Testis (tissue), 3 donors: ENCODE data around the gene SMARCB1. TPM values are rescaled to one million over a fixed set of nuclear protein-coding genes. Genes with fewer than 3 reads are reported as not detected.

Experiments used
- DNase-seq: peaks from one replicate; pipeline ENCODE4 v3.0.0-alpha.2; 2019
- H3K27ac ChIP-seq, 2 donors: fragments of 200-600 bp; sonication (generic); one replicate each; pipeline ENCODE4 v1.5.1; 2019
- H3K27me3 ChIP-seq: fragments of 200-600 bp; sonication (generic); one replicate; pipeline ENCODE4 v1.5.1; 2019
- H3K36me3 ChIP-seq: fragments of 200-600 bp; sonication (generic); one replicate; pipeline ENCODE4 v1.5.1; 2017; ENCODE audit warnings: low read depth; ENCODE audit errors: missing control alignments
- H3K4me1 ChIP-seq: fragments of 200-600 bp; sonication (generic); one replicate; pipeline ENCODE4 v1.5.1; 2019
- H3K4me3 ChIP-seq, 2 donors: fragments of 200-600 bp; sonication (generic); one replicate each; pipeline ENCODE4 v1.5.1; 2017 to 2019
- H3K9me3 ChIP-seq: fragments of 200-600 bp; sonication (generic); one replicate; pipeline ENCODE4 v1.5.1; 2017
- POLR2A ChIP-seq: fragments of 450-650 bp; IDR thresholded peaks from one replicate; pipeline ENCODE4 v1.6.1; 2017; ENCODE audit warnings: antibody characterized with exemption, mild to moderate bottlenecking, moderate library complexity
- WGBS, 2 donors: methylation state at CpG; one replicate each; pipeline ENCODE4 v1.1.5; 2018; 5-methylcytosine and 5-hydroxymethylcytosine counted together
- intact Hi-C: fragments of 100-400 bp; cut with DNase I; formaldehyde crosslinking; loops from one replicate; pipeline ENCODE4 v1.15.1; 2023; ENCODE audit warnings: low total_unique reads
- polyA plus RNA-seq: library from polyadenylated mRNA; stranded (reverse); fragments of 350-450 nt; fragmentation: Illumina TruSeq; extraction: RNeasy Lipid Tissue Mini Kit (QIAGEN cat#74804); gene quantifications from one replicate; pipeline ENCODE4 v1.2.3, GENCODE V29; 2014; ENCODE audit warnings: low read depth, low replicate concordance; ENCODE audit not compliant: insufficient read depth
- total RNA-seq, 2 donors: library from RNA; depleted of rRNA; stranded (reverse); fragments of >200 nt; gene quantifications; one replicate each; pipeline ENCODE4 v1.2.3, GENCODE V29; 2016
- TF ChIP-seq, protein P1 (sequence below), 3 experiments: fragments of 450-650 bp in 2 of 3; fragments of 200-600 bp in 1 of 3; sonication (generic) in 1 of 3; IDR thresholded peaks; one replicate each; pipeline ENCODE4 v1.5.1; 2016 to 2019; ENCODE audit warnings: antibody characterized with exemption in 3 of 3, mild to moderate bottlenecking in 2 of 3, moderate library complexity in 1 of 3

Gene SMARCB1
- total and polyA plus RNA-seq, 3 donors from 2014 or later: 158 to 165 (median 160) TPM

DNA sequence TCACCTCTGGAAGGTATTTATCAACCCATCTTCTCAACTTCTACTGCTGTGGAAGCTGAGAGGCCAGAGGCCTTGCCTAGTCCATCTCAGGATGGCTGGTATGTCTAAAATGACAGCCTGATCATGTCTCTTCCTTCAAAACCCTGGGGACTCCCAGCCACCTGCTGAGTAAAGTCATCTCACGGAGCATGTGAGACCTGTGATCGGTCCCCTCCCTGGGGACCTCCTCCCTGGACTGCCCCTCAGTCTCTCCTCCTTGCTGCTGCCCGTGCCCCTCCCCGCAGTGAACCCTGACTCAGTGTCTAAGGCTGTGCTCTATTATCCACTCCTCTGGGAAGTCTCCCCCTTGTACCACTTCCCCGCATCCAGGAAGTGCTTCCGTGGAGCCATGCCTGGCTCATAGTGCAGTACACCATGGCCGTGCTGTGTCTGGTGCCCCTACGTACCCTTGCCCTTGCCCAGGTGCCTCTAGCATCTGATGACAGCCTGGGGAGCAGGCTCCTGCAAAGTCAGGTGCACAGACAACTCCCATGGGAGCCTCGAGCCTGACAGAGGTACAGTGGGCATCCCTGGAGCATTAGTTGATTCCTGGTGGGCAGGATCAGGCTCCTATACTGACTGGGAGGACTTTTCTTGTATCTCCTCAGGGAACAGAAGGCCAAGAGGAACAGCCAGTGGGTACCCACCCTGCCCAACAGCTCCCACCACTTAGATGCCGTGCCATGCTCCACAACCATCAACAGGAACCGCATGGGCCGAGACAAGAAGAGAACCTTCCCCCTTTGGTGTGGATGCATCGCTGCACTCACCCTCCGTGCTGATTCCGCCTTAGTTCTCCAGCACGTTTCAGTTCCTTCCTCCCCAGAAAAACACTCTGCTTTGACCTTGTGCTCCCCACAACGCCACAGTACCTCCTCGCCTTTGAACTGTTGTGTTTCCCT is 13.8 kb downstream of the SMARCB1 start:
- no peak overlapping the region for H3K27ac ChIP-seq

DNA sequence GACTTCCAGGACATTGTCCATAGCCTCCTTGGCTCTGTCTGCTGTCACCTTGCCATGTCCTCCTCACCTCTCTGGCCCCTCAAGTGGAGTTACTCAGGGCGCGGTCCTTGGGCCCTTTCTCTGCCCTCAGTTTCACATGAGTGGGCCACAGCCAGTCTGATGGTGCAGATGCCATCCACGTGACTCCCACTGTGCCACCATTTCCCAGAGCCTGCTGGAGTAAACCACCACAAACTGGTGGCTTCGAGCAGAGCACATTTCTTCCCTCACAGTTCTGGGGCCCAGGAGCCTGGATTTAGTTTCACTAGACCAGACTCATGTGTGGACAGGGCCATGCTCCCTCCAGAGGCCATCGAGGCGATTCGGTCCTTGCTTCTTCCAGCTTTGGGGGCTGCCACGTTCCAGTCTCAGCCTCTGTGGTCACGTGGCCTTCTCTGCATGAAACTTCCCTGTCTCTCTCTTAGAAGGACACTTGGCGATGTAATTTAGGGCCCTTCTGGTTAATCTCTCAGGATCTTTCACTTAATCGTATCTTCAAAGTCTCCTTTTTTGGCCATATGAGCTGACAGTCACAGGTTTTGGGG is 14.6 kb downstream of the SMARCB1 start:
- Histone ChIP-seq H3K36me3 (no peaks in the 10 kb centered on the region), H3K27me3 (no peaks in the 10 kb centered on the region), H3K4me3 (no peak overlapping the region), H3K27ac (no peak overlapping the region), H3K4me1 (peaks cover 3% of the 10 kb centered on the region), H3K9me3 (no peaks in the 10 kb centered on the region)
- TF ChIP-seq, protein P1, sequence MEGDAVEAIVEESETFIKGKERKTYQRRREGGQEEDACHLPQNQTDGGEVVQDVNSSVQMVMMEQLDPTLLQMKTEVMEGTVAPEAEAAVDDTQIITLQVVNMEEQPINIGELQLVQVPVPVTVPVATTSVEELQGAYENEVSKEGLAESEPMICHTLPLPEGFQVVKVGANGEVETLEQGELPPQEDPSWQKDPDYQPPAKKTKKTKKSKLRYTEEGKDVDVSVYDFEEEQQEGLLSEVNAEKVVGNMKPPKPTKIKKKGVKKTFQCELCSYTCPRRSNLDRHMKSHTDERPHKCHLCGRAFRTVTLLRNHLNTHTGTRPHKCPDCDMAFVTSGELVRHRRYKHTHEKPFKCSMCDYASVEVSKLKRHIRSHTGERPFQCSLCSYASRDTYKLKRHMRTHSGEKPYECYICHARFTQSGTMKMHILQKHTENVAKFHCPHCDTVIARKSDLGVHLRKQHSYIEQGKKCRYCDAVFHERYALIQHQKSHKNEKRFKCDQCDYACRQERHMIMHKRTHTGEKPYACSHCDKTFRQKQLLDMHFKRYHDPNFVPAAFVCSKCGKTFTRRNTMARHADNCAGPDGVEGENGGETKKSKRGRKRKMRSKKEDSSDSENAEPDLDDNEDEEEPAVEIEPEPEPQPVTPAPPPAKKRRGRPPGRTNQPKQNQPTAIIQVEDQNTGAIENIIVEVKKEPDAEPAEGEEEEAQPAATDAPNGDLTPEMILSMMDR (IDR thresholded peaks at IDR 0.05): no peak
- no peak for TF ChIP-seq POLR2A
- DNase-seq: no peak
- intact Hi-C loops: no loop called here
- 91 to 92% methylated on average over 11 of the region's 11 CpGs for WGBS, 2 donors

More for the DNA sequence above, 13.8 kb downstream of the SMARCB1 start:
- no peaks in the 10 kb centered on the region for H3K27me3 ChIP-seq
- TF ChIP-seq POLR2A: no peak
- TF ChIP-seq, protein P1 (IDR thresholded peaks at IDR 0.05): no peak
- H3K4me3 ChIP-seq: no peak overlapping the region
- peaks cover 2% of the 10 kb centered on the region for H3K4me1 ChIP-seq
- no peak for DNase-seq
- 95 to 97% methylated on average over 18 of the region's 18 CpGs for WGBS, 2 donors
- intact Hi-C loops: no loop called here
- H3K36me3 ChIP-seq: no peaks in the 10 kb centered on the region
- no peaks in the 10 kb centered on the region for H3K9me3 ChIP-seq

DNA sequence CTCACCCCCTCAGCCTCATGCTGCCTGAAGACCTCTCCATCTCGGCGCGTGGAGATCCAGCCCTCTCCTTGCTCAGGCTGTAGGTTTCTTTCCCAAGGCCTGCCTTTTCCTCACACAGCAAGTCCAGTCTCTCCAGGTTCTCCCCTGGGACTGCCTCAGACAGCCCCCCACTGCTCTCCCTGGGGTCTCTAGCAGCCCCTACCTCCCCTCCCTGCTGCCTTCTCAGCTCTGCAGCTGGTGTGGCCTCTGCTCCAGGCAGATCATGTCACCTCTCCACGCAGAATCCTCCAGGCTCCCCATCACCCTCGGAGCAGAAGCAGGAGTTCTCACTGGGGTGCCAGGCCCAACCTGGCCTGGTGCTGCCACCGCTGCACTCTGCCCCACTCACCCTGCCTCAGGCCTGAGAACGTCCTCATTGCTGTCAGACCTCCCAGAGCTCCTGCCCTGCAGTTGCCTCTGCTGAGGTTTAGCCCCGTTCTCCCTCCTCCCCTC is 15.2 kb downstream of the SMARCB1 start:
- H3K27me3 ChIP-seq: no peaks in the 10 kb centered on the region
- no peak for TF ChIP-seq POLR2A
- TF ChIP-seq, protein P1 (IDR thresholded peaks at IDR 0.05): no peak
- H3K9me3 ChIP-seq: no peaks in the 10 kb centered on the region
- no peaks in the 10 kb centered on the region for H3K36me3 ChIP-seq
- no peak for DNase-seq
- H3K4me3 ChIP-seq: no peak overlapping the region
- peaks cover 3% of the 10 kb centered on the region for H3K4me1 ChIP-seq
- 89 to 93% methylated on average over 8 of the region's 8 CpGs for WGBS, 2 donors
- intact Hi-C loops: no loop called here
- H3K27ac ChIP-seq: no peak overlapping the region

DNA sequence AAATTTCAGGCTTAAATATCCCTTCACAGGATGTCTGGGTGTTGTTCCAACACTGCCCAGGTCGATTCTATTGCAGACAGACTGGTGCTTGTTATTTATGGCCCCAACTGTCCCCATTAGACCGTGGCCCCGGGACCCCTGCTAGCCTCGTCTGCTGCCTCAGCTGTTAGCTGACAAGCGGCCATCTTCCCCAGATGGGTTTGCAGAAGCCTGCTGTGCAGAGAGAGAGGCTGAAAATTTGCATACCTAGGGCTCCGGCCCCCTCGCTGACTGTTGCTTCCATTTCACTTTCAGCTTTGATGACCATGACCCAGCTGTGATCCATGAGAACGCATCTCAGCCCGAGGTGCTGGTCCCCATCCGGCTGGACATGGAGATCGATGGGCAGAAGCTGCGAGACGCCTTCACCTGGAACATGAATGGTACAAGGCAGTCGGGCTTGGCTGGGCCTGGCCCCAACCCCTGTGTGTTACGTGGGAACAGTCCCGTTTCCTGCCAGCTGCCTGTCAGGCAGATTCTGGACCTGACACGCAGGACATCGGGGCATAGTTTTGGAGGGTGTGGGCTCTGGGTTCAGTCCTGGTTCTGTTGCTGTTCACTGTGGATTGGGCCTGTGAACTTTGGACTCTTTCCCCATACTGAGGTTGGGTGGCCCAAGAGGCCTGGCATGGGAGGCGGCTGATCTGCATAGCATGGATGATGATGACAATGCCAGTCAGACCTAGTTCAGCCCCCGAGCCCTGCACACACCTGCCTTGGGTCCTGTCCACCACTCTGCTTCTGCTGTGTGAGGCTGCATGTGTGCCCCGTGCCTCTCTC is 16.4 kb downstream of the SMARCB1 start:
- peaks cover 3% of the 10 kb centered on the region for H3K4me1 ChIP-seq
- intact Hi-C loops: no loop called here
- no peaks in the 10 kb centered on the region for H3K36me3 ChIP-seq
- no peaks in the 10 kb centered on the region for H3K27me3 ChIP-seq
- WGBS, 2 donors: 83 to 86% methylated on average over 16 to 21 of the region's 21 CpGs
- no peak for TF ChIP-seq POLR2A
- H3K27ac ChIP-seq: no peak overlapping the region
- no peaks in the 10 kb centered on the region for H3K9me3 ChIP-seq
- H3K4me3 ChIP-seq: no peak overlapping the region
- DNase-seq: no peak
